Suprapubic skin (tissue), 4 donors: Measurements from ENCODE around the gene PTK6. TPM values are rescaled to one million over a fixed set of nuclear protein-coding genes. Genes with fewer than 3 reads are reported as not detected.

Experiments
- DNase-seq, 2 donors: peaks; one replicate each; pipeline ENCODE4 v3.0.0-alpha.2; 2019; ENCODE audit warnings: low spot score in 2 of 2
- H3K27ac ChIP-seq: fragments of 200-600 bp; sonication (generic); one replicate; pipeline ENCODE4 v1.5.1; 2019
- H3K27me3 ChIP-seq: fragments of 200-600 bp; sonication (generic); one replicate; pipeline ENCODE4 v1.5.1; 2019
- H3K36me3 ChIP-seq: fragments of 200-600 bp; sonication (generic); one replicate; pipeline ENCODE4 v1.5.1; 2019
- H3K4me1 ChIP-seq: fragments of 200-600 bp; sonication (generic); one replicate; pipeline ENCODE4 v1.5.1; 2019
- H3K4me3 ChIP-seq: fragments of 200-600 bp; sonication (generic); one replicate; pipeline ENCODE4 v1.5.1; 2019; ENCODE audit warnings: mild to moderate bottlenecking
- H3K9me3 ChIP-seq: fragments of 200-600 bp; sonication (generic); one replicate; pipeline ENCODE4 v1.5.1; 2019
- CTCF ChIP-seq, 2 donors: fragments of 200-600 bp in 1 of 2; fragments of 450-650 bp in 1 of 2; sonication (generic) in 1 of 2; IDR thresholded peaks; one replicate each; pipeline ENCODE4 v1.5.1; 2016 to 2019; ENCODE audit warnings: antibody characterized with exemption in 2 of 2, mild to moderate bottlenecking in 1 of 2, moderate library complexity in 1 of 2
- EP300 ChIP-seq: sonication (generic); formaldehyde crosslinking; IDR thresholded peaks from one replicate; pipeline ENCODE4 v1.6.1; 2017; ENCODE audit warnings: antibody characterized with exemption
- POLR2A ChIP-seq, 2 donors: fragments of 450-650 bp; IDR thresholded peaks; one replicate each; pipeline ENCODE4 v1.6.1; 2017; ENCODE audit warnings: antibody characterized with exemption in 2 of 2, mild to moderate bottlenecking in 2 of 2, moderate library complexity in 2 of 2
- POLR2AphosphoS5 ChIP-seq, 3 donors: sonication (generic); formaldehyde crosslinking; IDR thresholded peaks; one replicate each; pipeline ENCODE4 v1.6.1; 2017; ENCODE audit warnings: antibody characterized with exemption in 3 of 3
- WGBS: methylation state at CpG from one replicate; pipeline ENCODE4 v1.1.5; 2018; 5-methylcytosine and 5-hydroxymethylcytosine counted together
- total RNA-seq, 4 donors: library from RNA; depleted of rRNA; stranded (reverse); fragments of >200 nt; gene quantifications; one replicate each; pipeline ENCODE4 v1.1.0, GENCODE V29; 2016

The PTK6 gene
- total RNA-seq, 4 donors from 2014 or later, result 58.0 to 70.6 (median 65.6) TPM

GRCh38 chr20:63507083-63507743 is 30.0 kb downstream of the PTK6 start:
- WGBS, result 93% methylated on average over 11 of the region's 30 CpGs
- H3K36me3 ChIP-seq, result no peaks in the 10 kb centered on the region
- no peak for DNase-seq
- H3K4me3 ChIP-seq, result no peak overlapping the region
- TF ChIP-seq CTCF (IDR thresholded peaks at IDR 0.05), result no peak
- no peak for TF ChIP-seq POLR2AphosphoS5 (IDR thresholded peaks at IDR 0.05)
- no peak for TF ChIP-seq POLR2A (IDR thresholded peaks at IDR 0.05)
- TF ChIP-seq EP300, result no peak
- no peaks in the 10 kb centered on the region for H3K4me1 ChIP-seq
- H3K27me3 ChIP-seq, result peaks cover 59% of the 10 kb centered on the region
- H3K27ac ChIP-seq, result no peak overlapping the region
- peaks cover 9% of the 10 kb centered on the region for H3K9me3 ChIP-seq

GRCh38 chr20:63505723-63506122 is 31.5 kb downstream of the PTK6 start:
- Histone ChIP-seq H3K27ac (no peak overlapping the region), H3K36me3 (no peaks in the 10 kb centered on the region), H3K4me1 (no peaks in the 10 kb centered on the region), H3K27me3 (peaks cover 61% of the 10 kb centered on the region), H3K4me3 (no peak overlapping the region), H3K9me3 (peaks cover 9% of the 10 kb centered on the region)
- TF ChIP-seq EP300 (no peak), POLR2A (IDR thresholded peaks at IDR 0.05) (no peak), POLR2AphosphoS5 (IDR thresholded peaks at IDR 0.05) (no peak), CTCF (IDR thresholded peaks at IDR 0.05) (no peak)
- DNase-seq, result no peak
- WGBS, result 64% methylated on average over 9 of the region's 12 CpGs

GRCh38 chr20:63505281-63505680 is 31.9 kb downstream of the PTK6 start:
- Histone ChIP-seq H3K36me3 (no peaks in the 10 kb centered on the region), H3K4me1 (no peaks in the 10 kb centered on the region), H3K27me3 (peaks cover 63% of the 10 kb centered on the region), H3K27ac (no peak overlapping the region), H3K9me3 (peaks cover 9% of the 10 kb centered on the region), H3K4me3 (no peak overlapping the region)
- WGBS, result 86% methylated on average over 7 of the region's 8 CpGs
- TF ChIP-seq EP300 (no peak), POLR2AphosphoS5 (IDR thresholded peaks at IDR 0.05) (no peak), POLR2A (IDR thresholded peaks at IDR 0.05) (no peak), CTCF (IDR thresholded peaks at IDR 0.05) (no peak)
- DNase-seq, result no peak

- TF ChIP-seq POLR2AphosphoS5 (IDR thresholded peaks at IDR 0.05) (no peak), CTCF (IDR thresholded peaks at IDR 0.05) (no peak), EP300 (no peak), POLR2A (IDR thresholded peaks at IDR 0.05) (no peak)
- peaks cover 66% of the 10 kb centered on the region for H3K27me3 ChIP-seq
- peaks cover 9% of the 10 kb centered on the region for H3K9me3 ChIP-seq
- H3K27ac ChIP-seq, result no peak overlapping the region
- WGBS, result 84% methylated on average over 9 of the region's 9 CpGs
- peaks cover 2% of the 10 kb centered on the region for H3K4me1 ChIP-seq
- no peaks in the 10 kb centered on the region for H3K36me3 ChIP-seq
- no peak for DNase-seq
- H3K4me3 ChIP-seq, result no peak overlapping the region
Observed at GRCh38 chr20:63504642-63505041, 32.5 kb downstream of the PTK6 start.

GRCh38 chr20:63503524-63503923 is 33.7 kb downstream of the PTK6 start:
- WGBS, result 40% methylated on average over 6 of the region's 7 CpGs
- no peak overlapping the region for H3K27ac ChIP-seq
- DNase-seq, result no peak
- peaks cover 9% of the 10 kb centered on the region for H3K9me3 ChIP-seq
- TF ChIP-seq EP300 (no peak), CTCF (IDR thresholded peaks at IDR 0.05) (no peak), POLR2AphosphoS5 (IDR thresholded peaks at IDR 0.05) (no peak), POLR2A (IDR thresholded peaks at IDR 0.05) (no peak)
- no peak overlapping the region for H3K4me3 ChIP-seq
- H3K4me1 ChIP-seq, result peaks cover 14% of the 10 kb centered on the region
- peaks cover 74% of the 10 kb centered on the region for H3K27me3 ChIP-seq
- H3K36me3 ChIP-seq, result no peaks in the 10 kb centered on the region
